SK-N-MC (cell line): ENCODE measurements around the gene MARK2.

ENCODE experiments used
- DNase-seq: peaks from one replicate; pipeline ENCODE4 v3.0.0-alpha.2; 2011; ENCODE audit warnings: low read depth, low spot score
- H3K27ac ChIP-seq: fragments of 200-600 bp; sonication (generic); 2 replicates; pipeline ENCODE4 v1.5.1; 2016; ENCODE audit warnings: mixed run types
- H3K36me3 ChIP-seq: fragments of 200-600 bp; sonication (generic); 2 replicates; pipeline ENCODE4 v1.6.1; 2017; ENCODE audit warnings: antibody characterized with exemption, low read length, mixed read lengths; ENCODE audit not compliant: insufficient read depth
- H3K4me3 ChIP-seq: fragments of 200-600 bp; sonication (generic); 2 replicates; pipeline ENCODE4 v1.5.1; 2016
- H3K9ac ChIP-seq: fragments of 200-600 bp; sonication (generic); 2 replicates; pipeline ENCODE4 v1.8.0; 2017; ENCODE audit warnings: mixed run types, mixed read lengths; ENCODE audit not compliant: insufficient read length
- H3K9me3 ChIP-seq: fragments of 200-600 bp; sonication (generic); 2 replicates; pipeline ENCODE4 v1.6.1; 2017; ENCODE audit warnings: low read depth, mild to moderate bottlenecking, antibody characterized with exemption, low read length, moderate library complexity, mixed read lengths
- EZH2 ChIP-seq: fragments of 200-600 bp; sonication (generic); IDR thresholded peaks from one replicate; pipeline ENCODE4 v1.6.1; 2017; ENCODE audit warnings: antibody characterized with exemption
- FOXP2 ChIP-seq: optimal IDR thresholded peaks from 2 replicates; pipeline ENCODE3; 2011; ENCODE audit warnings: mild to moderate bottlenecking, moderate library complexity; ENCODE audit not compliant: insufficient read depth; ENCODE audit errors: extremely low read length, control extremely low read depth
- POLR2AphosphoS5 ChIP-seq: IDR thresholded peaks from 2 replicates; pipeline ENCODE4 v1.6.1; 2012; ENCODE audit warnings: mild to moderate bottlenecking, low read depth, low read length, borderline replicate concordance

MARK2 gene

DNA sequence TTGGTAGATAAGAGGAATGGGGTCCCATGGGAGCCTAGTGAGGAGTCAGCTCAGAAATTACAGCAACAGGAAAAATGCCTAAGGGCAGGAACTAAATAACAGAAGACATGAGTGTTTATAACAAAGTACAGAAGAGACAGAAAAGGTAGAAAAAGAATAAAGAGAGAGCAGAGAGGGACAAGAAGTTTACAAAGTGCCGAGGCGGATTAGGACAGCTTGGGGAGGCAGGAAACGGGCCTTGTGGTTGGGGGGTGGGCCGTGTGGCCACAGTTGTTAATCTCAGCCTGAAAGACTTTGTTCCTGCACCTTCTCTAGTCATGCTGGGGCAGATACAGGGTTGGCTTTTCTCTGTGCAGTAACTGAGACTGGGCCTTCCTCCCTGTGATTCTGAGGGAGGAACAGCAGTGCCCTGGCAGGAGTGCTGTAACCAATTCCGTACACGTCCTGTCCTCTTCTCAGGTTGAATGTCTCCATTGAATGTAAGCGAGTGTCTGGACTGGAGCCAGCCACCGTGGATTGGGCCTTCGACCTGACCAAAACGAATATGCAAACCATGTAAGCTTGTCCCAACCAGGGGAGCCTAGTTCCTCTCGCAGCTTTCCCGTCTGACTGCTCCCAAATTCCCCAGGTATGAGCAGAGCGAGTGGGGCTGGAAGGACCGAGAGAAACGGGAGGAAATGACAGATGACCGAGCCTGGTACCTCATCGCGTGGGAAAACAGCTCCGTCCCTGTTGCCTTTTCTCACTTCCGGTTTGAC, 113.0 kb downstream of the MARK2 start:
- TF ChIP-seq POLR2AphosphoS5: no peak
- no peak for TF ChIP-seq EZH2
- TF ChIP-seq FOXP2: no peak
- Histone ChIP-seq H3K9ac (no peak overlapping the region), H3K4me3 (no peak overlapping the region), H3K9me3 (no peaks in the 10 kb centered on the region), H3K36me3 (peaks cover 50% of the 10 kb centered on the region), H3K27ac (peak overlapping the region; percentile 14; the same call in 1 of the 2 replicates)
- no peak for DNase-seq

DNA sequence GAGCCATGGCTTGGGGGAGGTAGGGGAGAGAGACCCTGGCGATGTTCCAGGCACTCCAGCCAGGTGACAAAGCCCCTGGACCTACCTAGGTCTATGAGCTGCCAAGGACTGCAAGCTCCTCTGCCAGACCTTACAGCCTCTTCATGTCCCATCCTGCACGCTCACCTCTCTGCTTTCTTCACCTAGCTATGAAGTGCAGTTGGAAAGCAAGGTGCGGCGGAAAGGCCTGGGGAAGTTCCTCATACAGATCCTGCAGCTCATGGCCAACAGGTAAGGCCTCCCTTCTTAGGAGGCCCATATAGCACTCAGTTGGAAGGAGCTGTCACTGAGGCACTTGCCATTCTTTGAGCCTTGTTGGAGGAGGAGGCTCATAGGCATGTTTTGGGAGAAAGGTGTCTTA, 113.7 kb downstream of the MARK2 start:
- Histone ChIP-seq H3K9ac (no peak overlapping the region), H3K27ac (no peak overlapping the region), H3K9me3 (no peaks in the 10 kb centered on the region), H3K4me3 (no peak overlapping the region), H3K36me3 (peaks cover 45% of the 10 kb centered on the region)
- TF ChIP-seq EZH2: no peak
- no peak for TF ChIP-seq POLR2AphosphoS5
- TF ChIP-seq FOXP2: no peak
- DNase-seq: no peak

DNA sequence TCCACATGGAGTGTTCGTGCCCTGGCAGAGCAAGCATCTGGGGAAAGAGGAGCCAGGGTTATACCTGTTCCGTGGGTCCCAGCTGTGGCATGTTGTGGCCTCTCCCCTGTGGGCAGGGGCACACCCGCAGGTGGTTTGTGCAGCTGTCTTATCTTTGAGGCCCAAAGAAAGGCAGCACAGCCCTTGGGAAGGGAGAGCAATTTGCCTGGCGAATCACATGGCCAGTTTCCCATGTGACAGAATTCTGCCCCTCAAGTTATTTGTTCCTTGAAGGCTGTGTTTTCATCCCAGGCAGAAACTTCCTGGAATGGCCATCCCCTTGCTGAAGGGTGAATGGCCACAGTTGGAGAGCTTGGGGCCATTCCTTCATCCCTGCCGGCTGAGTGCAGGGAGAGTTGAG, 119.1 kb downstream of the MARK2 start:
- TF ChIP-seq FOXP2 (no peak), POLR2AphosphoS5 (no peak), EZH2 (no peak)
- H3K27ac ChIP-seq: no peak overlapping the region
- H3K9ac ChIP-seq: no peak overlapping the region
- H3K36me3 ChIP-seq: peaks cover 27% of the 10 kb centered on the region
- H3K4me3 ChIP-seq: no peak overlapping the region
- no peak for DNase-seq
- no peaks in the 10 kb centered on the region for H3K9me3 ChIP-seq
